ENCODE results near the gene LAMC2. TPM values are rescaled to one million over a fixed set of nuclear protein-coding genes. Genes with fewer than 3 reads are reported as not detected.

The LAMC2 gene
- total and polyA plus RNA-seq, 10 of the 15 experiments (the other 5 are each of a cell fraction or from before 2014, with no cell fraction given) = 0.27 to 1.5 (median 0.92) TPM

DNA sequence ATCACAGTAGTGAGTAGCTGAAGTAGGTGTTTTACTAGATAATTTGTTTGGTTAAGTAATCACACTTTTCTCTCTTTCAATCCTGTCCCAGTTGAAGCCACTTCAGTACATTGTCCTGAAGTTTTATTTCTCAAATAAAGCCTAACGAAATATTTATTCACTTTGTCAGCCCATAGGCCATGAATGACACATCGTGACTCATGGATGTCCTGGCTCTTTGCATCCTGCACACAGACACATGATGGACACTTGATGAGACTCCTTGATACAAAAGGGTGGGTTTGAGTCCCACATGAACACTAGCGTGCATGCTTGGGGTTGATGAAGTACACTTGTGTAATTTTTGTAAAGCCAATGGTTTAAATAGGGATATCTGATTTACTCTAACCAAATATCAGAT is 22.7 kb upstream of the LAMC2 start:
- ChIA-PET SMC1A (ENCODE audit: uncharacterized antibody, unreplicated experiment) (interaction anchor here (0.7 kb wide), 2 partner anchors 83 to 347 kb away, joined by 3 read pairs; no protein-coding TSS in a partner anchor), POLR2A (no interaction called here), RAD21 (ENCODE audit: unreplicated experiment) (no interaction called here), CTCF (no interaction called here)
- TF ChIP-seq, protein P1, sequence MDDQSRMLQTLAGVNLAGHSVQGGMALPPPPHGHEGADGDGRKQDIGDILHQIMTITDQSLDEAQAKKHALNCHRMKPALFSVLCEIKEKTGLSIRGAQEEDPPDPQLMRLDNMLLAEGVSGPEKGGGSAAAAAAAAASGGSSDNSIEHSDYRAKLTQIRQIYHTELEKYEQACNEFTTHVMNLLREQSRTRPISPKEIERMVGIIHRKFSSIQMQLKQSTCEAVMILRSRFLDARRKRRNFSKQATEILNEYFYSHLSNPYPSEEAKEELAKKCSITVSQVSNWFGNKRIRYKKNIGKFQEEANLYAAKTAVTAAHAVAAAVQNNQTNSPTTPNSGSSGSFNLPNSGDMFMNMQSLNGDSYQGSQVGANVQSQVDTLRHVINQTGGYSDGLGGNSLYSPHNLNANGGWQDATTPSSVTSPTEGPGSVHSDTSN (IDR thresholded peaks at IDR 0.05; ENCODE audit: insufficient replicate concordance, low read depth, low read length) = no peak
- no peak for TF ChIP-seq PAX8 (IDR thresholded peaks at IDR 0.05)
- TF ChIP-seq, protein P2, sequence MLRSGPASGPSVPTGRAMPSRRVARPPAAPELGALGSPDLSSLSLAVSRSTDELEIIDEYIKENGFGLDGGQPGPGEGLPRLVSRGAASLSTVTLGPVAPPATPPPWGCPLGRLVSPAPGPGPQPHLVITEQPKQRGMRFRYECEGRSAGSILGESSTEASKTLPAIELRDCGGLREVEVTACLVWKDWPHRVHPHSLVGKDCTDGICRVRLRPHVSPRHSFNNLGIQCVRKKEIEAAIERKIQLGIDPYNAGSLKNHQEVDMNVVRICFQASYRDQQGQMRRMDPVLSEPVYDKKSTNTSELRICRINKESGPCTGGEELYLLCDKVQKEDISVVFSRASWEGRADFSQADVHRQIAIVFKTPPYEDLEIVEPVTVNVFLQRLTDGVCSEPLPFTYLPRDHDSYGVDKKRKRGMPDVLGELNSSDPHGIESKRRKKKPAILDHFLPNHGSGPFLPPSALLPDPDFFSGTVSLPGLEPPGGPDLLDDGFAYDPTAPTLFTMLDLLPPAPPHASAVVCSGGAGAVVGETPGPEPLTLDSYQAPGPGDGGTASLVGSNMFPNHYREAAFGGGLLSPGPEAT (IDR thresholded peaks at IDR 0.05; ENCODE audit: low read depth) = no peak
- TF ChIP-seq, protein P3, sequence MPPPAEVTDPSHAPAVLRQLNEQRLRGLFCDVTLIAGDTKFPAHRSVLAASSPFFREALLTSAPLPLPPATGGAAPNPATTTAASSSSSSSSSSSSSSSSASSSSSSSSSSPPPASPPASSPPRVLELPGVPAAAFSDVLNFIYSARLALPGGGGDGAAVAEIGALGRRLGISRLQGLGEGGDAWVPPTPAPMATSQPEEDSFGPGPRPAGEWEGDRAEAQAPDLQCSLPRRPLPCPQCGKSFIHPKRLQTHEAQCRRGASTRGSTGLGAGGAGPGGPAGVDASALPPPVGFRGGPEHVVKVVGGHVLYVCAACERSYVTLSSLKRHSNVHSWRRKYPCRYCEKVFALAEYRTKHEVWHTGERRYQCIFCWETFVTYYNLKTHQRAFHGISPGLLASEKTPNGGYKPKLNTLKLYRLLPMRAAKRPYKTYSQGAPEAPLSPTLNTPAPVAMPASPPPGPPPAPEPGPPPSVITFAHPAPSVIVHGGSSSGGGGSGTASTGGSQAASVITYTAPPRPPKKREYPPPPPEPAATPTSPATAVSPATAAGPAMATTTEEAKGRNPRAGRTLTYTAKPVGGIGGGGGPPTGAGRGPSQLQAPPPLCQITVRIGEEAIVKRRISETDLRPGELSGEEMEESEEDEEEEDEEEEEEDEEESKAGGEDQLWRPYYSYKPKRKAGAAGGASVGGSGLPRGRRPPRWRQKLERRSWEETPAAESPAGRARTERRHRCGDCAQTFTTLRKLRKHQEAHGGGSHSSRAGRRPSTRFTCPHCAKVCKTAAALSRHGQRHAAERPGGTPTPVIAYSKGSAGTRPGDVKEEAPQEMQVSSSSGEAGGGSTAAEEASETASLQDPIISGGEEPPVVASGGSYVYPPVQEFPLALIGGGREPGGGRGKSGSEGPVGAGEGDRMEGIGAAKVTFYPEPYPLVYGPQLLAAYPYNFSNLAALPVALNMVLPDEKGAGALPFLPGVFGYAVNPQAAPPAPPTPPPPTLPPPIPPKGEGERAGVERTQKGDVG (CRISPR knock-in tag; IDR thresholded peaks at IDR 0.05) = no peak
- no peak for TF ChIP-seq RAD21 (IDR thresholded peaks at IDR 0.05; ENCODE audit: insufficient read depth, low read depth, low read length)
- TF ChIP-seq, protein P4, sequence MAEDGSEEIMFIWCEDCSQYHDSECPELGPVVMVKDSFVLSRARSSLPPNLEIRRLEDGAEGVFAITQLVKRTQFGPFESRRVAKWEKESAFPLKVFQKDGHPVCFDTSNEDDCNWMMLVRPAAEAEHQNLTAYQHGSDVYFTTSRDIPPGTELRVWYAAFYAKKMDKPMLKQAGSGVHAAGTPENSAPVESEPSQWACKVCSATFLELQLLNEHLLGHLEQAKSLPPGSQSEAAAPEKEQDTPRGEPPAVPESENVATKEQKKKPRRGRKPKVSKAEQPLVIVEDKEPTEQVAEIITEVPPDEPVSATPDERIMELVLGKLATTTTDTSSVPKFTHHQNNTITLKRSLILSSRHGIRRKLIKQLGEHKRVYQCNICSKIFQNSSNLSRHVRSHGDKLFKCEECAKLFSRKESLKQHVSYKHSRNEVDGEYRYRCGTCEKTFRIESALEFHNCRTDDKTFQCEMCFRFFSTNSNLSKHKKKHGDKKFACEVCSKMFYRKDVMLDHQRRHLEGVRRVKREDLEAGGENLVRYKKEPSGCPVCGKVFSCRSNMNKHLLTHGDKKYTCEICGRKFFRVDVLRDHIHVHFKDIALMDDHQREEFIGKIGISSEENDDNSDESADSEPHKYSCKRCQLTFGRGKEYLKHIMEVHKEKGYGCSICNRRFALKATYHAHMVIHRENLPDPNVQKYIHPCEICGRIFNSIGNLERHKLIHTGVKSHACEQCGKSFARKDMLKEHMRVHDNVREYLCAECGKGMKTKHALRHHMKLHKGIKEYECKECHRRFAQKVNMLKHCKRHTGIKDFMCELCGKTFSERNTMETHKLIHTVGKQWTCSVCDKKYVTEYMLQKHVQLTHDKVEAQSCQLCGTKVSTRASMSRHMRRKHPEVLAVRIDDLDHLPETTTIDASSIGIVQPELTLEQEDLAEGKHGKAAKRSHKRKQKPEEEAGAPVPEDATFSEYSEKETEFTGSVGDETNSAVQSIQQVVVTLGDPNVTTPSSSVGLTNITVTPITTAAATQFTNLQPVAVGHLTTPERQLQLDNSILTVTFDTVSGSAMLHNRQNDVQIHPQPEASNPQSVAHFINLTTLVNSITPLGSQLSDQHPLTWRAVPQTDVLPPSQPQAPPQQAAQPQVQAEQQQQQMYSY (CRISPR knock-in tag; IDR thresholded peaks at IDR 0.05) = no peak
- TF ChIP-seq RB1 (IDR thresholded peaks at IDR 0.05; ENCODE audit: borderline replicate concordance) = no peak
- TF ChIP-seq IKZF1 (conservative IDR thresholded peaks at IDR 0.05) = no peak
- no peak for TF ChIP-seq FOXM1 (IDR thresholded peaks at IDR 0.05; ENCODE audit: low read depth, low read length)
- TF ChIP-seq FOS (IDR thresholded peaks at IDR 0.05; ENCODE audit: borderline replicate concordance, extremely low read depth, insufficient read length) = no peak
- TF ChIP-seq ZZZ3 (IDR thresholded peaks at IDR 0.05; ENCODE audit: control insufficient read depth, insufficient read length, low read depth) = no peak
- TF ChIP-seq HDGF (IDR thresholded peaks at IDR 0.05) = no peak
- no peak for TF ChIP-seq ZNF622 (IDR thresholded peaks at IDR 0.05)
- no peak for TF ChIP-seq MEF2B (IDR thresholded peaks at IDR 0.05; ENCODE audit: partially characterized antibody, poor library complexity, severe bottlenecking)
- no TSS peak for BruUV-seq (replicated peaks)
- H3K27me3 ChIP-seq (replicated peaks in 1 of 2; ENCODE audit: control insufficient read depth in 2 of 2, insufficient read depth in 2 of 2, low read length in 1 of 2) = no peaks in the 10 kb centered on the region
- FAIRE-seq = no peak
- in situ Hi-C loops (cut with MboI) = no loop called here
- H2AFZ ChIP-seq (ENCODE audit: control insufficient read depth, low read depth, low read length) = no peak overlapping the region
- no peak overlapping the region for H3K4me3 ChIP-seq
- no peaks in the 10 kb centered on the region for H3K9me3 ChIP-seq (replicated peaks; ENCODE audit: control insufficient read depth, insufficient read depth, low read length)
- H3K27ac ChIP-seq (ENCODE audit: control insufficient read depth, insufficient read depth) = no peak overlapping the region
- WGBS (ENCODE audit: insufficient coverage, insufficient replicate concordance, low lambda C conversion rate, missing lambda C conversion rate) = 12% methylated on average over 3 of the region's 3 CpGs
- H3K9ac ChIP-seq (ENCODE audit: control insufficient read depth, insufficient read depth, low read length) = no peak overlapping the region
- H3K4me1 ChIP-seq (ENCODE audit: control insufficient read depth, insufficient read depth, low read length) = no peaks in the 10 kb centered on the region
- no peak overlapping the region for H3K4me2 ChIP-seq (ENCODE audit: control insufficient read depth, insufficient read depth)
- ATAC-seq = no peak
- H3K79me2 ChIP-seq (ENCODE audit: control insufficient read depth, insufficient read depth, low read length) = no peaks in the 10 kb centered on the region
- H4K20me1 ChIP-seq (ENCODE audit: control insufficient read depth, insufficient read depth) = no peaks in the 10 kb centered on the region
- no peaks in the 10 kb centered on the region for H3K36me3 ChIP-seq (ENCODE audit: control insufficient read depth in 2 of 2, insufficient read depth in 2 of 2, low read length in 1 of 2)
- intact Hi-C loops (cut with micrococcal nuclease; ENCODE audit: unreplicated experiment) = no loop called here
- no peak for DNase-seq (ENCODE audit: low read depth, low spot score)
